Urothelium cell line (cell line): ENCODE results near the gene DNAL4.

Experiments
- DNase-seq: peaks from one replicate; pipeline ENCODE4 v3.0.0; 2011; ENCODE audit warnings: low spot score, mixed read lengths
- FAIRE-seq: peaks from 2 replicates; lab custom pipeline; 2011; peaks lifted over from hg19 to GRCh38; lab: Jason Lieb, UNC

The DNAL4 gene

GRCh38 chr22:38793721-38794466 is at the start of gene DNAL4:
TSS of gene DNAL4 (minus strand) at chr22:38794143. CDS start at chr22:38782731, 11,412 bp downstream.
- FAIRE-seq = peak; percentile 83
- DNase-seq = peak; percentile 98

- FAIRE-seq (peak; percentile 77), DNase-seq (peak; percentile 91)
These were observed 49.3 kb upstream of the DNAL4 start for GRCh38 chr22:38843201-38843656.

- DNase-seq (no peak), FAIRE-seq (no peak)
These were observed 48.7 kb upstream of the DNAL4 start for GRCh38 chr22:38842512-38843200.

GRCh38 chr22:38841635-38842034 is 47.7 kb upstream of the DNAL4 start:
- no peak for DNase-seq
- no peak for FAIRE-seq

GRCh38 chr22:38841211-38841610 is 47.3 kb upstream of the DNAL4 start:
- no peak for DNase-seq

GRCh38 chr22:38840129-38840528 is 46.2 kb upstream of the DNAL4 start:
- DNase-seq = no peak
- FAIRE-seq = no peak

More at GRCh38 chr22:38841211-38841610, 47.3 kb upstream of the DNAL4 start:
- no peak for FAIRE-seq

GRCh38 chr22:38839686-38840085 is 45.7 kb upstream of the DNAL4 start:
- FAIRE-seq (no peak), DNase-seq (no peak)

GRCh38 chr22:38837414-38837928 is 43.5 kb upstream of the DNAL4 start:
- FAIRE-seq (no peak), DNase-seq (no peak)

GRCh38 chr22:38835888-38836301 is 42.0 kb upstream of the DNAL4 start:
- DNase-seq (peak; percentile 63), FAIRE-seq (peak; percentile 94)

GRCh38 chr22:38834991-38835390 is 41.0 kb upstream of the DNAL4 start:
- DNase-seq (no peak), FAIRE-seq (no peak)

- DNase-seq (no peak), FAIRE-seq (peak; percentile 96)
These were observed 40.4 kb upstream of the DNAL4 start for GRCh38 chr22:38834215-38834953.

- FAIRE-seq (peak; percentile 32), DNase-seq (no peak)
These were observed 39.1 kb upstream of the DNAL4 start for GRCh38 chr22:38833061-38833460.

GRCh38 chr22:38832005-38832978 is 38.3 kb upstream of the DNAL4 start:
- peak; percentile 70 for FAIRE-seq

GRCh38 chr22:38831166-38831945 is 37.4 kb upstream of the DNAL4 start:
- peak; percentile 76 for FAIRE-seq
- peak; percentile 78 for DNase-seq

More at GRCh38 chr22:38832005-38832978, 38.3 kb upstream of the DNAL4 start:
- DNase-seq = no peak

GRCh38 chr22:38830845-38831108 is 36.8 kb upstream of the DNAL4 start:
- FAIRE-seq (peak; percentile 46), DNase-seq (no peak)

GRCh38 chr22:38830026-38830844 is 36.3 kb upstream of the DNAL4 start:
- FAIRE-seq = no peak
- no peak for DNase-seq

- no peak for FAIRE-seq
- no peak for DNase-seq
These were observed 35.5 kb upstream of the DNAL4 start for GRCh38 chr22:38829485-38829884.

GRCh38 chr22:38828616-38829205 is 34.8 kb upstream of the DNAL4 start:
- FAIRE-seq (no peak), DNase-seq (no peak)
